Measurements from ENCODE around the gene CDYL. TPM values are rescaled to one million over a fixed set of nuclear protein-coding genes. Genes with fewer than 3 reads are reported as not detected.

CDYL gene
- total RNA-seq, 1 donor from 2014 or later = 20.8 TPM

GRCh38 chr6:4932228-4932903, 156.2 kb downstream of the CDYL start:
- no peak for DNase-seq (ENCODE audit: low read depth in 2 of 2)

- no peak for DNase-seq (ENCODE audit: low read depth in 2 of 2)
Measured at GRCh38 chr6:4935486-4935885, 159.3 kb downstream of the CDYL start.

- DNase-seq (ENCODE audit: low read depth in 2 of 2) = no peak
Measured at GRCh38 chr6:4935975-4936680, 159.9 kb downstream of the CDYL start.

GRCh38 chr6:4936681-4937041, 160.5 kb downstream of the CDYL start:
- DNase-seq (ENCODE audit: low read depth in 2 of 2) = peak; percentile 66 to 79

- no peak for DNase-seq (ENCODE audit: low read depth in 2 of 2)
Measured at GRCh38 chr6:4937414-4937813, 161.2 kb downstream of the CDYL start.

GRCh38 chr6:4939241-4939640, 163.0 kb downstream of the CDYL start:
- DNase-seq (ENCODE audit: low read depth in 2 of 2) = no peak

- no peak for DNase-seq (ENCODE audit: low read depth in 2 of 2)
Measured at GRCh38 chr6:4940416-4940815, 164.2 kb downstream of the CDYL start.

GRCh38 chr6:4941782-4942672, 165.8 kb downstream of the CDYL start:
- DNase-seq (ENCODE audit: low read depth in 2 of 2) = peak in 1 of 2 donors; percentile 75

GRCh38 chr6:4942673-4943009, 166.4 kb downstream of the CDYL start:
- DNase-seq (ENCODE audit: low read depth in 2 of 2) = no peak

- no peak for DNase-seq (ENCODE audit: low read depth in 2 of 2)
Measured at GRCh38 chr6:4943716-4944115, 167.5 kb downstream of the CDYL start.

GRCh38 chr6:4944325-4944724, 168.1 kb downstream of the CDYL start:
- DNase-seq (ENCODE audit: low read depth in 2 of 2) = no peak

- DNase-seq (ENCODE audit: low read depth in 2 of 2) = no peak
Measured at GRCh38 chr6:4946521-4946920, 170.3 kb downstream of the CDYL start.

- no peak for DNase-seq (ENCODE audit: low read depth in 2 of 2)
Measured at GRCh38 chr6:4947716-4948115, 171.5 kb downstream of the CDYL start.

GRCh38 chr6:4948781-4949450, 172.7 kb downstream of the CDYL start:
- DNase-seq (ENCODE audit: low read depth in 2 of 2) = no peak

GRCh38 chr6:4950076-4950475, 173.9 kb downstream of the CDYL start:
- no peak for DNase-seq (ENCODE audit: low read depth in 2 of 2)

GRCh38 chr6:4950836-4951533, 174.8 kb downstream of the CDYL start:
- DNase-seq (ENCODE audit: low read depth in 2 of 2) = no peak

GRCh38 chr6:4953440-4953839, 177.2 kb downstream of the CDYL start:
- no peak for DNase-seq (ENCODE audit: low read depth in 2 of 2)

GRCh38 chr6:4956625-4957024, 180.4 kb downstream of the CDYL start:
- DNase-seq (ENCODE audit: low read depth in 2 of 2) = no peak

- peak; percentile 35 to 45 for DNase-seq (ENCODE audit: low read depth in 2 of 2)
Measured at GRCh38 chr6:4957521-4958231, 181.5 kb downstream of the CDYL start.

GRCh38 chr6:4958624-4959023, 182.4 kb downstream of the CDYL start:
- no peak for DNase-seq (ENCODE audit: low read depth in 2 of 2)
